Motor neuron (in vitro differentiated cells): ENCODE results near the gene MBTD1. TPM values are rescaled to one million over a fixed set of nuclear protein-coding genes. Genes with fewer than 3 reads are reported as not detected.
"Not testable (repeated sequence)": the region's sequence is repeated elsewhere in the genome, so short reads cannot be mapped to it uniquely, and the experiment has no call there.

Experiments
- ATAC-seq, 8 experiments: fragments of 200-7000 bp; cut with Tn5 transposase; replicated peaks in 6 of 8; 2 replicates each; pipeline ENCODE4 v1.8.0; 2021; ENCODE audit warnings: mild to moderate bottlenecking in 8 of 8, moderate library complexity in 8 of 8
- H3K27ac ChIP-seq, 2 donors: fragments of 250-450 bp; sonication (Bioruptor Pico); 2 replicates each; pipeline ENCODE4 v1.9.0; 2021; ENCODE audit warnings: antibody characterized with exemption in 2 of 2, mild to moderate bottlenecking in 2 of 2, moderate library complexity in 1 of 2
- H3K4me1 ChIP-seq, 2 donors: fragments of 250-450 bp; sonication (Bioruptor Pico); replicated peaks in 1 of 2; 2 replicates each; pipeline ENCODE4 v1.6.1; 2021; ENCODE audit warnings: antibody characterized with exemption in 2 of 2, mild to moderate bottlenecking in 2 of 2, moderate library complexity in 1 of 2
- H3K4me3 ChIP-seq, 5 donors: fragments of 250-450 bp; sonication (Bioruptor Pico); 2 replicates each; pipeline ENCODE4 v1.9.0; 2021; ENCODE audit warnings: antibody characterized with exemption in 5 of 5, mild to moderate bottlenecking in 5 of 5, moderate library complexity in 4 of 5
- WGBS, 10 experiments: fragments of 450-650 bp; shearing (Covaris generic); methylation state at CpG; one replicate each; pipeline ENCODE4 v1.0.0; 2022; 5-methylcytosine and 5-hydroxymethylcytosine counted together
- in situ Hi-C, 9 experiments: fragments of 400-800 bp; cut with MboI; loops; one replicate each; pipeline ENCODE4 v1.15.0; 2021; ENCODE audit warnings: low sequenced_read_pairs in 9 of 9, low pct_unique_long_range_greater_than_20kb in 2 of 9; ENCODE audit not compliant: unreplicated experiment in 9 of 9
- total RNA-seq, 8 experiments: library from RNA; unstranded; fragments of 300-600 nt; gene quantifications; 2 replicates each; pipeline versions ENCODE4 v1.2.3 to v1.2.4, GENCODE V29; 2022

The MBTD1 gene
- total RNA-seq, 8 experiments from 2014 or later: 15.3 to 56.2 (median 19.8) TPM

GRCh38 chr17:51200846-51201245 is 59.0 kb downstream of the MBTD1 start:
- ATAC-seq: no peak
- WGBS, 10 experiments: 80 to 100% (median 93%) methylated on average over 1 to 2 of the region's 2 CpGs; no CpG with 5 or more reads in 1 of the 10 experiments
- Histone ChIP-seq H3K4me1 (no peaks in the 10 kb centered on the region), H3K27ac (no peak overlapping the region), H3K4me3 (no peak overlapping the region)
- in situ Hi-C loops: no loop called here

- in situ Hi-C loops: no loop called here
- WGBS, 10 experiments: 60 to 100% (median 96%) methylated on average over 1 to 5 of the region's 6 CpGs; no CpG with 5 or more reads in 4 of the 10 experiments
Observed at GRCh38 chr17:51200295-51200694, 59.6 kb downstream of the MBTD1 start.

GRCh38 chr17:51197754-51198153 is 62.1 kb downstream of the MBTD1 start:
- in situ Hi-C loops: no loop called here
- 85 to 100% (median 100%) methylated on average over 1 to 4 of the region's 4 CpGs for WGBS, 10 experiments
- no peak for ATAC-seq
- H3K4me3 ChIP-seq: no peak overlapping the region
- H3K27ac ChIP-seq: no peak overlapping the region
- no peaks in the 10 kb centered on the region for H3K4me1 ChIP-seq

More at GRCh38 chr17:51200295-51200694, 59.6 kb downstream of the MBTD1 start:
- Histone ChIP-seq H3K4me3 (no peak overlapping the region), H3K27ac (no peak overlapping the region), H3K4me1 (no peaks in the 10 kb centered on the region)
- no peak for ATAC-seq

- Histone ChIP-seq H3K27ac (no peak overlapping the region), H3K4me1 (no peaks in the 10 kb centered on the region), H3K4me3 (no peak overlapping the region)
- in situ Hi-C loops: no loop called here
- 64 to 100% (median 94%) methylated on average over 2 of the region's 2 CpGs; no CpG with 5 or more reads in 3 of the 10 experiments for WGBS, 10 experiments
- ATAC-seq: no peak
Observed at GRCh38 chr17:51191895-51192294, 68.0 kb downstream of the MBTD1 start.

- Histone ChIP-seq H3K27ac (no peak overlapping the region), H3K4me1 (no peaks in the 10 kb centered on the region), H3K4me3 (no peak overlapping the region)
- no peak for ATAC-seq
- in situ Hi-C loops: no loop called here
- 85 to 100% (median 86%) methylated on average over 1 of the region's 1 CpG; no CpG with 5 or more reads in 7 of the 10 experiments for WGBS, 10 experiments
Observed at GRCh38 chr17:51189628-51190027, 70.2 kb downstream of the MBTD1 start.

GRCh38 chr17:51189162-51189561 is 70.7 kb downstream of the MBTD1 start:
- H3K4me1 ChIP-seq: no peaks in the 10 kb centered on the region
- in situ Hi-C loops: no loop called here
- H3K27ac ChIP-seq: no peak overlapping the region
- ATAC-seq: no peak
- no peak overlapping the region for H3K4me3 ChIP-seq

GRCh38 chr17:51188271-51188833 is 71.5 kb downstream of the MBTD1 start:
- WGBS, 10 experiments: 22 to 98% (median 81%) methylated on average over 2 to 7 of the region's 9 CpGs
- no peak overlapping the region for H3K4me3 ChIP-seq
- in situ Hi-C loops: no loop called here
- ATAC-seq: no peak
- H3K4me1 ChIP-seq: no peaks in the 10 kb centered on the region
- no peak overlapping the region for H3K27ac ChIP-seq

GRCh38 chr17:51185763-51186332 is 74.0 kb downstream of the MBTD1 start:
- in situ Hi-C loops: no loop called here
- H3K4me3 ChIP-seq: no peak overlapping the region
- no peak for ATAC-seq
- H3K4me1 ChIP-seq: no peaks in the 10 kb centered on the region
- WGBS, 10 experiments: 79 to 100% (median 87%) methylated on average over 1 to 8 of the region's 8 CpGs; no CpG with 5 or more reads in 1 of the 10 experiments
- no peak overlapping the region for H3K27ac ChIP-seq

- in situ Hi-C loops: no loop called here
- Histone ChIP-seq H3K4me1 (no peaks in the 10 kb centered on the region), H3K27ac (no peak overlapping the region), H3K4me3 (no peak overlapping the region)
- 89 to 100% (median 100%) methylated on average over 1 of the region's 1 CpG; no CpG with 5 or more reads in 3 of the 10 experiments for WGBS, 10 experiments
- ATAC-seq: no peak
Observed at GRCh38 chr17:51184124-51184523, 75.7 kb downstream of the MBTD1 start.

- ATAC-seq: no peak
- WGBS, 10 experiments: 72 to 93% (median 82%) methylated on average over 2 to 5 of the region's 5 CpGs; no CpG with 5 or more reads in 2 of the 10 experiments
- H3K4me3 ChIP-seq: no peak overlapping the region
Observed at GRCh38 chr17:51180486-51180885, 79.4 kb downstream of the MBTD1 start.

GRCh38 chr17:51172030-51172429 is 87.8 kb downstream of the MBTD1 start:
- ATAC-seq, H3K27ac ChIP-seq, H3K4me1 ChIP-seq, in situ Hi-C loops, H3K4me3 ChIP-seq: not testable (repeated sequence)
- 0 to 100% (median 73%) methylated on average over 1 to 4 of the region's 9 CpGs; no CpG with 5 or more reads in 4 of the 10 experiments for WGBS, 10 experiments

More at GRCh38 chr17:51180486-51180885, 79.4 kb downstream of the MBTD1 start:
- Histone ChIP-seq H3K4me1 (no peaks in the 10 kb centered on the region), H3K27ac (no peak overlapping the region)
- in situ Hi-C loops: no loop called here

GRCh38 chr17:51170736-51171135 is 89.1 kb downstream of the MBTD1 start:
- Histone ChIP-seq H3K4me1 (peaks cover 4 to 6% of the 10 kb centered on the region in 2 donors), H3K4me3 (no peak overlapping the region), H3K27ac (no peak overlapping the region)
- in situ Hi-C loops: no loop called here
- 86 to 100% (median 100%) methylated on average over 1 to 2 of the region's 2 CpGs; no CpG with 5 or more reads in 4 of the 10 experiments for WGBS, 10 experiments
- ATAC-seq: no peak

- in situ Hi-C loops: no loop called here
- WGBS, 10 experiments: 100% methylated on average over 1 of the region's 1 CpG; no CpG with 5 or more reads in 6 of the 10 experiments
- ATAC-seq: no peak
- no peak overlapping the region for H3K4me3 ChIP-seq
- peaks cover 6 to 11% of the 10 kb centered on the region in 2 donors for H3K4me1 ChIP-seq
- H3K27ac ChIP-seq: no peak overlapping the region
Observed at GRCh38 chr17:51169340-51169739, 90.5 kb downstream of the MBTD1 start.
